ENCODE measurements around the gene TRPM6. TPM values are rescaled to one million over a fixed set of nuclear protein-coding genes. Genes with fewer than 3 reads are reported as not detected.

The TRPM6 gene
- polyA plus RNA-seq, 1 experiment, result 0.02 TPM

- Histone ChIP-seq H3K27me3 (ENCODE audit: control insufficient read depth, insufficient read depth, low read length) (no peaks in the 10 kb centered on the region), H3K36me3 (ENCODE audit: control insufficient read depth, insufficient read depth, low read length) (no peaks in the 10 kb centered on the region), H3K4me3 (ENCODE audit: low read depth, low read length) (no peak overlapping the region)
- DNase-seq (ENCODE audit: low read depth), result no peak
- POLR2A ChIA-PET, result interaction anchor here (0.6 kb wide), 1 partner anchor 425 kb away, joined by 7 read pairs; no protein-coding TSS in a partner anchor
- CTCF ChIA-PET, result interaction anchor here (0.7 to 10.3 kb wide), 27 partner anchors 9 to 1852 kb away, joined by 3 to 196 read pairs (median 3); partner anchors contain the start of genes C9orf40, CARNMT1, NMRK1 and OSTF1
- peak; percentile 76 for TF ChIP-seq CTCF (IDR thresholded peaks at IDR 0.05; ENCODE audit: insufficient read depth, low read depth, low read length)
These were observed 110.4 kb downstream of the TRPM6 start for GRCh38 chr9:74777136-74777879.

GRCh38 chr9:74775396-74775795, 112.3 kb downstream of the TRPM6 start:
- Histone ChIP-seq H3K36me3 (ENCODE audit: control insufficient read depth, insufficient read depth, low read length) (no peaks in the 10 kb centered on the region), H3K4me3 (ENCODE audit: low read depth, low read length) (no peak overlapping the region), H3K27me3 (ENCODE audit: control insufficient read depth, insufficient read depth, low read length) (no peaks in the 10 kb centered on the region)
- CTCF ChIA-PET, result interaction anchor here (0.6 to 10.3 kb wide), 19 partner anchors 8 to 328 kb away, joined by 3 to 196 read pairs (median 4); partner anchors contain the start of genes C9orf40, NMRK1, OSTF1 and TRPM6
- no peak for DNase-seq (ENCODE audit: low read depth)
- POLR2A ChIA-PET, result no interaction called here
- TF ChIP-seq CTCF (IDR thresholded peaks at IDR 0.05; ENCODE audit: insufficient read depth, low read depth, low read length), result no peak

- DNase-seq (ENCODE audit: low read depth), result no peak
- H3K36me3 ChIP-seq (ENCODE audit: control insufficient read depth, insufficient read depth, low read length), result no peaks in the 10 kb centered on the region
- peak; percentile 88 for TF ChIP-seq CTCF (IDR thresholded peaks at IDR 0.05; ENCODE audit: insufficient read depth, low read depth, low read length)
- ChIA-PET CTCF (interaction anchor here (0.6 to 10.3 kb wide), 30 partner anchors 10 to 1593 kb away, joined by 3 to 196 read pairs (median 5); partner anchors contain the start of genes CARNMT1, NMRK1 and OSTF1), POLR2A (no interaction called here)
- no peaks in the 10 kb centered on the region for H3K27me3 ChIP-seq (ENCODE audit: control insufficient read depth, insufficient read depth, low read length)
- no peak overlapping the region for H3K4me3 ChIP-seq (ENCODE audit: low read depth, low read length)
These were observed 113.7 kb downstream of the TRPM6 start for GRCh38 chr9:74773886-74774479.

GRCh38 chr9:74772121-74772520, 115.6 kb downstream of the TRPM6 start:
- ChIA-PET POLR2A (no interaction called here), CTCF (interaction anchor here (1.5 to 10.3 kb wide), 10 partner anchors 9 to 466 kb away, joined by 4 to 196 read pairs (median 15); partner anchors contain the start of gene CARNMT1)
- no peak for DNase-seq (ENCODE audit: low read depth)
- no peaks in the 10 kb centered on the region for H3K36me3 ChIP-seq (ENCODE audit: control insufficient read depth, insufficient read depth, low read length)
- H3K4me3 ChIP-seq (ENCODE audit: low read depth, low read length), result no peak overlapping the region
- TF ChIP-seq CTCF (IDR thresholded peaks at IDR 0.05; ENCODE audit: insufficient read depth, low read depth, low read length), result no peak
- no peaks in the 10 kb centered on the region; the same call in 1 of the 2 replicates for H3K27me3 ChIP-seq (ENCODE audit: control insufficient read depth, insufficient read depth, low read length)

GRCh38 chr9:74771672-74772071, 116.0 kb downstream of the TRPM6 start:
- TF ChIP-seq CTCF (IDR thresholded peaks at IDR 0.05; ENCODE audit: insufficient read depth, low read depth, low read length), result no peak
- no peaks in the 10 kb centered on the region for H3K36me3 ChIP-seq (ENCODE audit: control insufficient read depth, insufficient read depth, low read length)
- no peak overlapping the region for H3K4me3 ChIP-seq (ENCODE audit: low read depth, low read length)
- ChIA-PET POLR2A (no interaction called here), CTCF (interaction anchor here (1.5 to 10.3 kb wide), 5 partner anchors 19 to 466 kb away, joined by 5 to 196 read pairs (median 8); no protein-coding TSS in a partner anchor)
- no peaks in the 10 kb centered on the region; the same call in 1 of the 2 replicates for H3K27me3 ChIP-seq (ENCODE audit: control insufficient read depth, insufficient read depth, low read length)
- no peak for DNase-seq (ENCODE audit: low read depth)

Data from BJ (cell line).